ENCODE measurements around the gene SP9. TPM values are rescaled to one million over a fixed set of nuclear protein-coding genes. Genes with fewer than 3 reads are reported as not detected.
A peak's percentile ranks its signal among the peaks of the same experiment; 100 is the strongest.

SP9 gene
- total RNA-seq, 5 donors from 2014 or later (not counting 1 experiment from before 2014, with no cell fraction given) = not detected

DNA sequence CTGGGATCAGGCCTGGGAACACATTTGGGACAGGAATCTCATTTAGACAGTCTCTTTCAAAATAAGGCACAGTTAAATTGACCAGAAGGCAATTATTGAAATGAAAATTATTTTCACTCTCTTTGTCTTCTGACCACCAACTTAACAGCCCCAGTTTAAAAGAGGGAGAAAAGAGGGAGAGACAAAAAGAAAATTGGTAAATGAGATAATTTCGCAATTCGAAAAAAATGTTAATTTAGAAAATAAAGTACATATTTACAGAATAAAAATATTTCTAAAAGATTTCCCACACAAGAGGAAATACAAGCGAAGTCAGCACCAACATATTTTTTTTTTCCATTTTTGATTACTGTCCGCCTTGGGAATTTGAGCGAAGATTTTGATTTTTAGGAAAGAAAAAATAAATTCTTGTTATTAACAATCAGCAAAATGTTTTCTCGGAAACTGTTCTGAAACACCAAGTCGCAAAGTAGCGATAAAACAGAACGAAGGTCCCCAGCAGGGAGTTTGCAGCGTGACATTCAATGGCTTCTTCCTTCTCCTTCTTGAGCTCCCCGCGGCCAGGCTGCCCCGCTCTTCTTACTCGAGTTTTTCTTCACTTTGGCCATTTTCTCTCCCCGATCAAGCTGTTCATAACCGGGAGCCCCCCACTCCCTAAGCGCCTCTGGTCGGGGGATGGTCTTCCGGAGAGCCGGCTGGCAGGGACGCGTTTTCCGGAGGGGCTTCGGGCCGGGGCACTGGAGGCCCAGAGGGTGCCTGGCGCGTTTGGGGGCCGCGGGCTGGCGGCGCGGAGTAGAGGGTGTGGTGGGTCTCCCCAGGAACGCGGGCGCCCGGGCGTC is 5.0 kb downstream of the SP9 start:
- Mint-ChIP-seq H3K27me3 (peaks cover 54 to 65% of the 10 kb centered on the region in 2 donors), H3K27ac (peak overlapping the region in 1 of 2 donors; percentile 27), H3K4me1 (peaks cover 41 to 49% (median 48%) of the 10 kb centered on the region in 3 donors), H3K9me3 (no peaks in the 10 kb centered on the region), H3K36me3 (no peaks in the 10 kb centered on the region), H3K4me3 (no peak overlapping the region)
- Histone ChIP-seq H3K4me3 (ENCODE audit: control insufficient read depth in 1 of 2, extremely low read depth in 1 of 2, low read length in 1 of 2) (no peak overlapping the region), H3K27me3 (replicated peaks in 1 of 2; ENCODE audit: control insufficient read depth in 2 of 2, extremely low read depth in 1 of 2, insufficient read depth in 2 of 2, low read length in 1 of 2) (peaks cover 28 to 78% of the 10 kb centered on the region in 2 experiments), H3K27ac (ENCODE audit: low read length) (no peak overlapping the region), H3K4me1 (ENCODE audit: control insufficient read depth in 1 of 2, extremely low read depth in 1 of 2, insufficient read depth in 2 of 2, low read length in 2 of 2) (peaks cover 22 to 71% of the 10 kb centered on the region in 2 experiments), H3K36me3 (ENCODE audit: control insufficient read depth in 2 of 2, extremely low read depth in 1 of 2, insufficient read depth in 1 of 2, low read length in 1 of 2) (no peaks in the 10 kb centered on the region), H3K9me3 (no peaks in the 10 kb centered on the region)
- CTCF ChIA-PET = interaction anchor here (0.6 to 2.6 kb wide), 5 partner anchors 13 to 938 kb away, joined by 3 to 85 read pairs (median 12); no protein-coding TSS in a partner anchor
- POLR2A ChIA-PET = interaction anchor here in 1 of 2 donors (0.8 kb wide), 1 partner anchor 839 kb away, joined by 5 read pairs; no protein-coding TSS in a partner anchor
- ATAC-seq (replicated peaks in 1 of 4) = no peak
- DNase-seq = peak in 1 of 35 experiments; percentile 36
- WGBS (ENCODE audit: insufficient coverage) = 8% methylated on average over 32 of the region's 37 CpGs

DNA sequence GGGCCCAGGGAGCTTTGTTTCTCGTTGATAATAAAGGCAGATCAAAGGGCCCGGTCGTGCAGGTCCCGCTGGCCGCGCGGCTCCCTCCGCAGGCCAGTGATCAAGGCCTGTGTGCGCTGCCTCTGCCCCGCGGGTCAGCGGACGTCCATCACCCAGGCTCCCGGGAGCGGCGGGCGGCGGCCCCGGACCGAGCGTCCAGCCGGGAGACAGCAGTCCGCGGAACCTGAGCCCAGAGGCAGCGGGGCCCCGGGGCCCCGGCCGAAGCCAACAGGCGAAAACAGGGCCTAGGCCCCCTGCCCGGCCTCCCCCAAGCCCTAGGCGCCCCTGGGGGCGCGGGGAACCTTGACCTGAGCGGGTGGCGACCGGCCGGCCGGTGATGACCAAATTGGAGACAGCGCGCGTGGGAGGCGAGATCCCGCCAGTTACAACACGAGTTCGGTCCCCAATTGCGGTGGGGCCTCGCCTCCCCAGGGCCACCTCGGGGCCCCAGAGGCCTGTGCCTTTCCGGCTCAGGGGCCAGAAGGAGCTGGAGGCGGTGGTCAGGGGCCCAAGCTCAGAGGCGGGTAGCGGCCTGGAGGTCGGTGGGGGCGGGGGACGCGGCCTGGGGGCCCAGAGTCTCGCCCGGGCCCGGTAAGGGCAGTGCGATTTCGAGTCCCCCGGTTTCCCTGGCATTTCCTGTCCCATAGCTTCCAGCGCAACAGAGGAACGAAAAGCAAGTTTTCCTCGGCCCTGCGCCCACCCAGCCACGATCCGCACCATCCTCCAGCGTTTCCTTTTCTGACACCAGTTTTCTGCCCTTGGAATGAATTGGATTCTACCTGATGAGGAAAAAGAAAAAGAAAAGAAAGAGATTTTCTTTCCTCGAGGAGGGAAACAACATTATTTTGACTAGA is 5.9 kb downstream of the SP9 start:
- no peaks in the 10 kb centered on the region for H3K36me3 Mint-ChIP-seq
- Histone ChIP-seq H3K27me3 (replicated peaks in 1 of 2; ENCODE audit: control insufficient read depth in 2 of 2, extremely low read depth in 1 of 2, insufficient read depth in 2 of 2, low read length in 1 of 2) (peaks cover 33 to 74% of the 10 kb centered on the region in 2 experiments), H3K36me3 (ENCODE audit: control insufficient read depth in 2 of 2, extremely low read depth in 1 of 2, insufficient read depth in 1 of 2, low read length in 1 of 2) (no peaks in the 10 kb centered on the region), H3K4me3 (ENCODE audit: control insufficient read depth in 1 of 2, extremely low read depth in 1 of 2, low read length in 1 of 2) (no peak overlapping the region), H3K27ac (ENCODE audit: low read length) (no peak overlapping the region), H3K9me3 (no peaks in the 10 kb centered on the region), H3K4me1 (ENCODE audit: control insufficient read depth in 1 of 2, extremely low read depth in 1 of 2, insufficient read depth in 2 of 2, low read length in 2 of 2) (peaks cover 17 to 62% of the 10 kb centered on the region in 2 experiments)
- ChIA-PET POLR2A (interaction anchor here in 1 of 2 donors (0.8 kb wide), 1 partner anchor 838 kb away, joined by 5 read pairs; no protein-coding TSS in a partner anchor), CTCF (interaction anchor here (0.5 to 2.6 kb wide), 33 partner anchors 9 to 1827 kb away, joined by 3 to 85 read pairs (median 6); partner anchors contain the start of genes CHN1 (in 1 of the 2) and SCRN3 (in 1 of the 2))
- H3K27me3 Mint-ChIP-seq = peaks cover 57 to 62% of the 10 kb centered on the region in 2 donors
- H3K27ac Mint-ChIP-seq = peak overlapping the region; percentile 16 to 86
- H3K4me3 Mint-ChIP-seq = peak overlapping the region in 1 of 3 donors; percentile 63
- H3K4me1 Mint-ChIP-seq = peaks cover 38 to 48% (median 44%) of the 10 kb centered on the region in 3 donors
- ATAC-seq (replicated peaks in 1 of 4) (no peak), DNase-seq (peak in 1 of 35 experiments; percentile 28)
- no peaks in the 10 kb centered on the region for H3K9me3 Mint-ChIP-seq
- WGBS (ENCODE audit: insufficient coverage) = 12% methylated on average over 66 of the region's 70 CpGs

DNA sequence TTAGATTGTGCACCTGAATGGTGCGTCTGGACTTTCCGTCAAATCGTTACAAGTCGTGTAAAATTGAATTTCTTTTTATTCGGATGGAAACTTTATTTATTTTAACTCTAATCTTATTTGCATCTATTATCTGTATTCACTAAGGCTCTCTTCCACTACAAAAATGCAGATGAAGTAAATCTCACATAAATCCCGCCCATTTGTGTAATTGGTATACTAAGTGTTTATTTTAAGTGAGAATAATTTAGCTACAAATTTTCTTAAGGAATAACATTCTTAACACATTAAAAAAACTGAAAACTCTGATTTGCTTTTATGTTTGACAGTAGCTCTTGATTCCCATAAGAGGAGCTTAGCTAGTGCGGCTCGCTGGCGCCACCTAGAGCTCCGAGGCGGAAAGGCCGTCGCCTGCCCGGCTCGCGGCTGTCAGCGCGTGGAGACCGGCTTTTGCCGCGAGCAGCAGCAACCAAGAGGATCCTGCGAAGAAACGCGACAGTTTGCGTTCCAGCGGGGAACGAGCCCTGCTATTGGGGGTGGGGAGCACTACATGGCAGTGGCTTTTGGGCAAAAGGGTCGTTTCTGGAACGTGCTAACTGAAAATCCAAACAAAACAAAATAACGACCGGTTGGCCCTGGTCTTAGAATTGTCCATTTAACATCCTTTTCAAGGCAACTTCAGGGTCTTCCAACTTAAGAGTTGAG is 6.7 kb downstream of the SP9 start:
- Histone ChIP-seq H3K4me1 (ENCODE audit: control insufficient read depth in 1 of 2, extremely low read depth in 1 of 2, insufficient read depth in 2 of 2, low read length in 2 of 2) (peaks cover 15 to 54% of the 10 kb centered on the region in 2 experiments), H3K27me3 (replicated peaks in 1 of 2; ENCODE audit: control insufficient read depth in 2 of 2, extremely low read depth in 1 of 2, insufficient read depth in 2 of 2, low read length in 1 of 2) (peaks cover 33 to 67% of the 10 kb centered on the region in 2 experiments), H3K27ac (ENCODE audit: low read length) (no peak overlapping the region), H3K36me3 (ENCODE audit: control insufficient read depth in 2 of 2, extremely low read depth in 1 of 2, insufficient read depth in 1 of 2, low read length in 1 of 2) (no peaks in the 10 kb centered on the region), H3K4me3 (ENCODE audit: control insufficient read depth in 1 of 2, extremely low read depth in 1 of 2, low read length in 1 of 2) (peak overlapping the region in 1 of 2 donors; percentile 44), H3K9me3 (no peaks in the 10 kb centered on the region)
- POLR2A ChIA-PET = interaction anchor here in 1 of 2 donors (0.6 to 0.7 kb wide), 4 partner anchors 139 to 1743 kb away, joined by 3 to 6 read pairs (median 4); no protein-coding TSS in a partner anchor
- Mint-ChIP-seq H3K4me1 (peaks cover 37 to 47% (median 44%) of the 10 kb centered on the region in 3 donors), H3K27ac (peak overlapping the region in 1 of 2 donors; percentile 86), H3K36me3 (no peaks in the 10 kb centered on the region), H3K27me3 (peaks cover 57 to 62% of the 10 kb centered on the region in 2 donors), H3K9me3 (no peaks in the 10 kb centered on the region), H3K4me3 (peak overlapping the region; percentile 42 to 69 (median 63))
- ATAC-seq (replicated peaks in 1 of 4) (peak; percentile 72 to 79 (median 74)), DNase-seq (peak; percentile 74 to 93 (median 85))
- CTCF ChIA-PET = interaction anchor here (0.5 to 2.6 kb wide), 37 partner anchors 9 to 1826 kb away, joined by 3 to 85 read pairs (median 5); partner anchors contain the start of genes CHN1 (in 1 of the 2) and SCRN3 (in 1 of the 2)
- WGBS (ENCODE audit: insufficient coverage) = 0% methylated on average over 20 of the region's 31 CpGs

DNA sequence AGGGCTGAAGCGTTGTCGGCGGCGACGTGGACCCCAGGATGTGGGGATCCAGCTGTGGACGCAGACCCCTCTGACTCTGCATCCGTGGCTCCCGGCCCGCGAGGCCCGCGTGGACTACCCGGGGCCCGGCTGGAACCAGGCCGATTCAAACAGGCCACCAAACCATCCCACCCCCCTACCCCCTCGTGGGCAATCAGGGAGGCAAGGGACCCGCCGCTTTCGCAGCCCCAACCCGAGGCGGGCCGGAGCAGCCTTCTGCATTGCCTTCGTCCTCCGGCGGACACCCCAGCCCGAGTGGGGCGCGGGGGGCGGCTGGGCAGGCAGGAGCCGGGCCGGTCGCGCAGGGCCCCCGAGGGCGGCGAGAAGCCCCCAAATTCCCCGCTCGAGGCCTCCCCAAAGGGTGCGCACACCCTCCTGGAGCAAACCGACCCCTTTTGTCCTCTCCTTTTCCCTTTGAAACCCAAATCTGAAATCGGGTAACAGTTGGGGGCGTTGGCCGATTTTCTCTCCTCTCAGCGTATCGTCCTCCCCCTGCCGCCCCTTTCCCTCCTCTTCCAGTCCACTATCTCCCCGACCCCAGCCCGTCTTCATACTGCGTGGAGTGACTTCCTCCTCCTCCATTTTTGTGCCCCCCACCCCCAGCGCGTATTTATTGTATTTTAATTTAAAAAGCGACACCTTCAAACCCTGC is 7.4 kb downstream of the SP9 start:
- no peaks in the 10 kb centered on the region for H3K9me3 Mint-ChIP-seq
- H3K36me3 ChIP-seq (ENCODE audit: control insufficient read depth in 2 of 2, extremely low read depth in 1 of 2, insufficient read depth in 1 of 2, low read length in 1 of 2) = no peaks in the 10 kb centered on the region
- peaks cover 36 to 47% (median 42%) of the 10 kb centered on the region in 3 donors for H3K4me1 Mint-ChIP-seq
- H3K4me3 Mint-ChIP-seq = peak overlapping the region in 1 of 3 donors; percentile 63
- no peak overlapping the region for H3K27ac ChIP-seq (ENCODE audit: low read length)
- peaks cover 4% of the 10 kb centered on the region for H3K36me3 Mint-ChIP-seq
- DNase-seq = no peak
- H3K4me1 ChIP-seq (ENCODE audit: control insufficient read depth in 1 of 2, extremely low read depth in 1 of 2, insufficient read depth in 2 of 2, low read length in 2 of 2) = peaks cover 15 to 48% of the 10 kb centered on the region in 2 experiments
- peaks cover 33 to 61% of the 10 kb centered on the region in 2 experiments for H3K27me3 ChIP-seq (replicated peaks in 1 of 2; ENCODE audit: control insufficient read depth in 2 of 2, extremely low read depth in 1 of 2, insufficient read depth in 2 of 2, low read length in 1 of 2)
- peaks cover 57 to 62% of the 10 kb centered on the region in 2 donors for H3K27me3 Mint-ChIP-seq
- ChIA-PET POLR2A (interaction anchor here in 1 of 2 donors (0.6 to 0.7 kb wide), 5 partner anchors 7 to 1742 kb away, joined by 3 to 6 read pairs (median 4); no protein-coding TSS in a partner anchor), CTCF (interaction anchor here (0.6 to 2.6 kb wide), 25 partner anchors 8 to 1787 kb away, joined by 3 to 85 read pairs (median 6); partner anchors contain the start of gene SCRN3 (in 1 of the 2))
- no peaks in the 10 kb centered on the region for H3K9me3 ChIP-seq
- H3K4me3 ChIP-seq (ENCODE audit: control insufficient read depth in 1 of 2, extremely low read depth in 1 of 2, low read length in 1 of 2) = peak overlapping the region in 1 of 2 donors; percentile 44
- no peak overlapping the region for H3K27ac Mint-ChIP-seq
- ATAC-seq (replicated peaks in 1 of 4) = no peak
- 6% methylated on average over 42 of the region's 52 CpGs for WGBS (ENCODE audit: insufficient coverage)

DNA sequence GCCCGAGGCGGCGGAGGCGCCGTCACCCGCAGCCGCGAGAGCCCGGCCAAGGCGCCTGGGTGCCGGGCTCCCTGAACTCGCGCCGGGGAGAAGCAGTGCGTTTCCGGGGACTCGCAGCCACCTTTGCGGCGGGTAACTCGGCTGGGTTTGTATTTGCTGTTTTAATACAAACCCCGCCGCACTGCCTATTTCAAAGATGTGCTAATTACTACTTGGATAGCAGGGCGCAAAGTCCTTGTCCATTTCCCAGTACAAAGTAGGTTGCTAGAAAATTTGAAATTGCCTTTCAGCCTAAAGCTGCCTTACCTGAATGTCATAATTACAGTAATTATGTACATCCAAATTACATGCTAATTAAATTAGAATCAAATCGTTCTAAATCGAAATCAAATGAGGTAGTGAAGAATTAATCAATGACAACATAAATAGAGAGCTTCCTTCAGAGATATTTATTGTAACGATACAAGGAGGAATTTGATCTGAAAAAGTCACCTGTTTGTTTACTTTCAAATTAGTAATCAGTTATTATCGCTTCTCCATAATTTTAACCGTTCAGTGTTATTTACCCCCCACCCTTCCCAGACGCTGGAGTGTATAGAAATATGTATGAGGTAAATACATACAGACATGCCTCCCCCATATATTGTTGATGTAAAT is 8.1 kb downstream of the SP9 start:
- Mint-ChIP-seq H3K27me3 (peaks cover 52 to 59% of the 10 kb centered on the region in 2 donors), H3K27ac (no peak overlapping the region), H3K4me1 (peaks cover 33 to 43% (median 39%) of the 10 kb centered on the region in 3 donors), H3K4me3 (peak overlapping the region in 1 of 3 donors; percentile 40), H3K9me3 (no peaks in the 10 kb centered on the region), H3K36me3 (peaks cover 4% of the 10 kb centered on the region)
- DNase-seq (peak in 6 of 35 experiments; percentile 24 to 62 (median 37)), ATAC-seq (replicated peaks in 1 of 4) (peak in 3 of 4 experiments; percentile 22 to 48 (median 32))
- peak overlapping the region in 1 of 2 donors; percentile 44 for H3K4me3 ChIP-seq (ENCODE audit: control insufficient read depth in 1 of 2, extremely low read depth in 1 of 2, low read length in 1 of 2)
- WGBS (ENCODE audit: insufficient coverage) = 1% methylated on average over 22 of the region's 29 CpGs
- H3K9me3 ChIP-seq = no peaks in the 10 kb centered on the region
- CTCF ChIA-PET = interaction anchor here (0.6 to 0.7 kb wide), 4 partner anchors 10 to 1747 kb away, joined by 3 read pairs; no protein-coding TSS in a partner anchor
- H3K27me3 ChIP-seq (replicated peaks in 1 of 2; ENCODE audit: control insufficient read depth in 2 of 2, extremely low read depth in 1 of 2, insufficient read depth in 2 of 2, low read length in 1 of 2) = peaks cover 33 to 55% of the 10 kb centered on the region in 2 experiments
- H3K27ac ChIP-seq (ENCODE audit: low read length) = no peak overlapping the region
- peaks cover 15 to 42% of the 10 kb centered on the region in 2 experiments for H3K4me1 ChIP-seq (ENCODE audit: control insufficient read depth in 1 of 2, extremely low read depth in 1 of 2, insufficient read depth in 2 of 2, low read length in 2 of 2)
- POLR2A ChIA-PET = interaction anchor here in 1 of 2 donors (0.6 kb wide), 1 partner anchor 8 kb away, joined by 4 read pairs; no protein-coding TSS in a partner anchor
- no peaks in the 10 kb centered on the region for H3K36me3 ChIP-seq (ENCODE audit: control insufficient read depth in 2 of 2, extremely low read depth in 1 of 2, insufficient read depth in 1 of 2, low read length in 1 of 2)

All from T-cell (primary cell).